Measurements from ENCODE around the gene EEFSEC. TPM values are rescaled to one million over a fixed set of nuclear protein-coding genes. Genes with fewer than 3 reads are reported as not detected.
A peak's percentile ranks its signal among the peaks of the same experiment; 100 is the strongest.

EEFSEC gene
- total RNA-seq, 1 donor from 2014 or later = 15.3 TPM

DNA sequence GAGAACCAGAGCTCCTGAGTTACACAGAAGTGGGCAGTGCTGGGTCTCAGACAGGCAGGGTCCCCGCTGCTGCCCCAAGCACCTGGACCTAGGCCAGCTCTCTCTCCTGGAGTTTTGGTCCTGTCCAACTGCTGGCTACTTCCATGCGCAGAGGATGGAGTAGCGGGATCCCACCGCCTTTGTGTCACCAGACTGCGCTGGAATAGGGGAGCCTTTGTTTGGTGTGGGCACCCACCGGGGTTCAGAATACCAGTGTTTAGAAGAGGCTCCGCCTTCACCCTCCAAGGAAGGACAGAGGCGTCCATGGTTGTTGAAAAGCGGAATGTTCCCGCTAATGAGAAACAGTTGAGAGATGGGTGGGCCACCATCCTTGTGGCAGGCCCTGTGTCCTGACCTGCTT lies 159.0 kb downstream of the EEFSEC start:
- intact Hi-C loops (cut with DNase I) = no loop called here
- no peaks in the 10 kb centered on the region for H3K4me1 ChIP-seq
- no peaks in the 10 kb centered on the region for H3K36me3 ChIP-seq
- no peaks in the 10 kb centered on the region for H3K27me3 ChIP-seq
- H3K4me3 ChIP-seq = no peak overlapping the region
- H3K9me3 ChIP-seq = no peaks in the 10 kb centered on the region
- TF ChIP-seq, protein P1, sequence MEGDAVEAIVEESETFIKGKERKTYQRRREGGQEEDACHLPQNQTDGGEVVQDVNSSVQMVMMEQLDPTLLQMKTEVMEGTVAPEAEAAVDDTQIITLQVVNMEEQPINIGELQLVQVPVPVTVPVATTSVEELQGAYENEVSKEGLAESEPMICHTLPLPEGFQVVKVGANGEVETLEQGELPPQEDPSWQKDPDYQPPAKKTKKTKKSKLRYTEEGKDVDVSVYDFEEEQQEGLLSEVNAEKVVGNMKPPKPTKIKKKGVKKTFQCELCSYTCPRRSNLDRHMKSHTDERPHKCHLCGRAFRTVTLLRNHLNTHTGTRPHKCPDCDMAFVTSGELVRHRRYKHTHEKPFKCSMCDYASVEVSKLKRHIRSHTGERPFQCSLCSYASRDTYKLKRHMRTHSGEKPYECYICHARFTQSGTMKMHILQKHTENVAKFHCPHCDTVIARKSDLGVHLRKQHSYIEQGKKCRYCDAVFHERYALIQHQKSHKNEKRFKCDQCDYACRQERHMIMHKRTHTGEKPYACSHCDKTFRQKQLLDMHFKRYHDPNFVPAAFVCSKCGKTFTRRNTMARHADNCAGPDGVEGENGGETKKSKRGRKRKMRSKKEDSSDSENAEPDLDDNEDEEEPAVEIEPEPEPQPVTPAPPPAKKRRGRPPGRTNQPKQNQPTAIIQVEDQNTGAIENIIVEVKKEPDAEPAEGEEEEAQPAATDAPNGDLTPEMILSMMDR (IDR thresholded peaks at IDR 0.05) = no peak
- ATAC-seq (no peak), DNase-seq (no peak)
- H3K27ac ChIP-seq = no peak overlapping the region

GRCh38 chr3:128313071-128313725 lies 159.9 kb downstream of the EEFSEC start:
- H3K27me3 ChIP-seq = no peaks in the 10 kb centered on the region
- no peak overlapping the region for H3K4me3 ChIP-seq
- no peaks in the 10 kb centered on the region for H3K4me1 ChIP-seq
- DNase-seq (no peak), ATAC-seq (no peak)
- intact Hi-C loops (cut with DNase I) = no loop called here
- H3K36me3 ChIP-seq = no peaks in the 10 kb centered on the region
- TF ChIP-seq, protein P1 (IDR thresholded peaks at IDR 0.05) = no peak
- no peaks in the 10 kb centered on the region for H3K9me3 ChIP-seq
- no peak overlapping the region for H3K27ac ChIP-seq

DNA sequence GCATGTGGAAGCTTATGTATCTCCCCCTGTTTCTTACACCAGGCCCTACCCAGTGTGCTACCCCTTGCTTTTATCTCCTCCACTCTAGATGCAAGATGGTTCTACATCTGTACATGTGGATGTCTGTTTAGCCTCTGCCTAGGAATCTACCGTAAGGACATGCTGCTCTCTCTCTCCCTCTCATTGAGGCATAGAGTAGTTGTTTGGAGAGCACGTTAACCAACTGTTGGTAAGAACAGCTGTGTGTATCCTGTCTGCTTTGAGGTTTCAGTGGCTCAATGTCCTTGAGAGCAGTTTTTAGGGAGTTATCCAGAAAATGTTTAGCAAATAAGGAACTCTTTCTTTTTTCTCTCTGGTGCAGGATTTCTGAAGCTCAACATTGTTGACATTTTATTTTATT lies 160.7 kb downstream of the EEFSEC start:
- intact Hi-C loops (cut with DNase I) = no loop called here
- DNase-seq = no peak
- H3K27me3 ChIP-seq = no peaks in the 10 kb centered on the region
- H3K27ac ChIP-seq = no peak overlapping the region
- H3K9me3 ChIP-seq = no peaks in the 10 kb centered on the region
- TF ChIP-seq, protein P1 (IDR thresholded peaks at IDR 0.05) = no peak
- no peaks in the 10 kb centered on the region for H3K36me3 ChIP-seq
- no peaks in the 10 kb centered on the region for H3K4me1 ChIP-seq
- no peak overlapping the region for H3K4me3 ChIP-seq
- no peak for ATAC-seq

DNA sequence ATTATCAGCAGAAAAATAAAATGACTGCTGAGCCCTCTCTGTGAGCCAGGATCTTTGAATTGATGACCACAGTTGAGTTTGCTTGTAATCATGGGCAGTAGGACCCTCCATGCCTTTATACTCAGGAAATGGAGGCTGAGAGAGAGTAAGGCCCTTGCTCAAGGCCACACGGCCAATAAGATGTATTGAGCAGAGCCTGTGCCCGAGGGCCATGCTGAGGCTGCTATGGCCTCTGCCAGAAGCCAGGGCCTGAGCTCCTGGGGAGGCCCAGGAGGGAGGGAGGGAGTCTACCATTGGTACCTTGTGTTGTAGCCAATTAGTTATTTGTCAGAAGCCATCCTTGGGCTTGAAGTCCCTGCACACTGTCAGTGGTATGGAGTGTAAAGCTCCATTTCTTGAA lies 162.0 kb downstream of the EEFSEC start:
- no peak for DNase-seq
- intact Hi-C loops (cut with DNase I) = no loop called here
- no peaks in the 10 kb centered on the region for H3K4me1 ChIP-seq
- no peaks in the 10 kb centered on the region for H3K36me3 ChIP-seq
- ATAC-seq = no peak
- TF ChIP-seq, protein P1 (IDR thresholded peaks at IDR 0.05) = no peak
- no peak overlapping the region for H3K4me3 ChIP-seq
- no peaks in the 10 kb centered on the region for H3K27me3 ChIP-seq
- no peak overlapping the region for H3K27ac ChIP-seq
- H3K9me3 ChIP-seq = no peaks in the 10 kb centered on the region

- DNase-seq = peak; percentile 55
- H3K36me3 ChIP-seq = no peaks in the 10 kb centered on the region
- H3K27me3 ChIP-seq = no peaks in the 10 kb centered on the region
- no peaks in the 10 kb centered on the region for H3K9me3 ChIP-seq
- no peak for ATAC-seq
- no peaks in the 10 kb centered on the region for H3K4me1 ChIP-seq
- H3K4me3 ChIP-seq = no peak overlapping the region
- TF ChIP-seq, protein P1 (IDR thresholded peaks at IDR 0.05) = no peak
- intact Hi-C loops (cut with DNase I) = no loop called here
- no peak overlapping the region for H3K27ac ChIP-seq
Measured at GRCh38 chr3:128316481-128316891, 163.2 kb downstream of the EEFSEC start.

Data from upper lobe of right lung (tissue), 1 donor.